Fibroblast of lung (primary cell): ENCODE data around the gene SRCIN1. TPM values are rescaled to one million over a fixed set of nuclear protein-coding genes. Genes with fewer than 3 reads are reported as not detected.

Source experiments
- DNase-seq, 2 donors: peaks; one replicate each; pipeline versions ENCODE4 v3.0.0 to v3.0.0-alpha.2; 2010; ENCODE audit warnings: low read depth in 2 of 2
- H2AFZ ChIP-seq: 2 replicates; pipeline ENCODE4 v1.5.1; 2012; ENCODE audit warnings: low read length, control low read depth, inconsistent platforms
- H3K27ac ChIP-seq: 2 replicates; pipeline ENCODE4 v1.5.1; 2011; ENCODE audit warnings: low read length, control low read depth; ENCODE audit not compliant: insufficient read depth
- H3K27me3 ChIP-seq: 2 replicates; pipeline ENCODE4 v1.5.1; 2011; ENCODE audit warnings: mild to moderate bottlenecking, low read length; ENCODE audit not compliant: control insufficient read depth, insufficient read depth
- H3K36me3 ChIP-seq: 2 replicates; pipeline ENCODE4 v1.5.1; 2011; ENCODE audit warnings: low read length; ENCODE audit not compliant: control insufficient read depth, insufficient read depth
- H3K4me1 ChIP-seq: 2 replicates; pipeline ENCODE4 v1.5.1; 2011; ENCODE audit warnings: low read length; ENCODE audit not compliant: control insufficient read depth, insufficient read depth; ENCODE audit errors: extremely low read depth
- H3K4me2 ChIP-seq: 2 replicates; pipeline ENCODE4 v1.5.1; 2011; ENCODE audit warnings: low read length, control low read depth; ENCODE audit not compliant: insufficient read depth; ENCODE audit errors: extremely low read depth
- H3K4me3 ChIP-seq, 4 experiments: fragments of 200-600 bp in 1 of 4; sonication (generic) in 1 of 4; replicated peaks in 1 of 4; 2 replicates each; pipeline ENCODE4 v1.5.1; 2011 to 2016; ENCODE audit warnings: low read length in 4 of 4, low read depth in 3 of 4, mild to moderate bottlenecking in 3 of 4, control low read depth in 2 of 4, inconsistent platforms in 1 of 4, mixed read lengths in 1 of 4; ENCODE audit not compliant: insufficient read depth in 1 of 4; ENCODE audit errors: control extremely low read depth in 1 of 4
- H3K79me2 ChIP-seq: 2 replicates; pipeline ENCODE4 v1.5.1; 2012; ENCODE audit warnings: mild to moderate bottlenecking, low read length, inconsistent platforms; ENCODE audit not compliant: control insufficient read depth, insufficient read depth
- H3K9ac ChIP-seq: 2 replicates; pipeline ENCODE4 v1.5.1; 2011; ENCODE audit warnings: mild to moderate bottlenecking, low read length, control low read depth; ENCODE audit not compliant: insufficient read depth
- H3K9me3 ChIP-seq: 2 replicates; pipeline ENCODE4 v1.5.1; 2012; ENCODE audit warnings: low read depth, low read length; ENCODE audit not compliant: control insufficient read depth, insufficient read depth
- H4K20me1 ChIP-seq: 2 replicates; pipeline ENCODE4 v1.5.1; 2011; ENCODE audit warnings: low read length; ENCODE audit not compliant: control insufficient read depth, insufficient read depth; ENCODE audit errors: extremely low read depth
- EZH2 ChIP-seq: IDR thresholded peaks from 2 replicates; pipeline ENCODE4 v1.5.1; 2012; ENCODE audit warnings: low read length, control low read depth, mild to moderate bottlenecking; ENCODE audit errors: missing control alignments
- polyA plus RNA-seq, 2 donors: library from polyadenylated mRNA; depleted of rRNA in 1 of 2; stranded (reverse) in 1 of 2; unstranded in 1 of 2; fragments of >200 nt; gene quantifications; 2 replicates each; pipeline ENCODE4 v1.2.1, GENCODE V29; 2011 to 2012; ENCODE audit warnings: missing spikeins in 1 of 2
- total RNA-seq: library from RNA; depleted of rRNA; stranded (reverse); fragments of >200 nt; gene quantifications from 2 replicates; pipeline ENCODE4 v1.2.1, GENCODE V29; 2014
- TF ChIP-seq, protein P1 (sequence below), 2 donors: IDR thresholded peaks in 1 of 2; conservative IDR thresholded peaks in 1 of 2; 1 replicate in 1 of 2; 2 replicates in 1 of 2; pipeline ENCODE4 v1.5.1; 2011 to 2012; ENCODE audit warnings: low read length in 2 of 2, control low read depth in 1 of 2, inconsistent platforms in 1 of 2, low read depth in 1 of 2, mild to moderate bottlenecking in 1 of 2

SRCIN1 gene
- total and polyA plus RNA-seq, 2 donors (not counting 1 experiment from before 2014, with no cell fraction given): under 0.01 TPM; not detected in 1

GRCh38 chr17:38585918-38586529 lies 19.7 kb downstream of the SRCIN1 start:
- H3K36me3 ChIP-seq: no peaks in the 10 kb centered on the region
- no peak overlapping the region for H3K4me2 ChIP-seq
- no peak for DNase-seq
- no peaks in the 10 kb centered on the region for H4K20me1 ChIP-seq
- H3K9me3 ChIP-seq: no peaks in the 10 kb centered on the region
- no peaks in the 10 kb centered on the region for H3K4me1 ChIP-seq
- no peak for TF ChIP-seq EZH2
- TF ChIP-seq, protein P1, sequence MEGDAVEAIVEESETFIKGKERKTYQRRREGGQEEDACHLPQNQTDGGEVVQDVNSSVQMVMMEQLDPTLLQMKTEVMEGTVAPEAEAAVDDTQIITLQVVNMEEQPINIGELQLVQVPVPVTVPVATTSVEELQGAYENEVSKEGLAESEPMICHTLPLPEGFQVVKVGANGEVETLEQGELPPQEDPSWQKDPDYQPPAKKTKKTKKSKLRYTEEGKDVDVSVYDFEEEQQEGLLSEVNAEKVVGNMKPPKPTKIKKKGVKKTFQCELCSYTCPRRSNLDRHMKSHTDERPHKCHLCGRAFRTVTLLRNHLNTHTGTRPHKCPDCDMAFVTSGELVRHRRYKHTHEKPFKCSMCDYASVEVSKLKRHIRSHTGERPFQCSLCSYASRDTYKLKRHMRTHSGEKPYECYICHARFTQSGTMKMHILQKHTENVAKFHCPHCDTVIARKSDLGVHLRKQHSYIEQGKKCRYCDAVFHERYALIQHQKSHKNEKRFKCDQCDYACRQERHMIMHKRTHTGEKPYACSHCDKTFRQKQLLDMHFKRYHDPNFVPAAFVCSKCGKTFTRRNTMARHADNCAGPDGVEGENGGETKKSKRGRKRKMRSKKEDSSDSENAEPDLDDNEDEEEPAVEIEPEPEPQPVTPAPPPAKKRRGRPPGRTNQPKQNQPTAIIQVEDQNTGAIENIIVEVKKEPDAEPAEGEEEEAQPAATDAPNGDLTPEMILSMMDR (conservative IDR thresholded peaks at IDR 0.05 in 1 of 2, IDR thresholded peaks at IDR 0.05 in 1 of 2; ENCODE audit: low read depth in 1 of 2, low read length in 2 of 2): no peak
- no peak overlapping the region for H2AFZ ChIP-seq
- H3K9ac ChIP-seq: no peak overlapping the region
- no peaks in the 10 kb centered on the region for H3K79me2 ChIP-seq
- no peak overlapping the region for H3K27ac ChIP-seq
- peaks cover 23% of the 10 kb centered on the region for H3K27me3 ChIP-seq
- no peak overlapping the region for H3K4me3 ChIP-seq

- no peak for DNase-seq
- no peak overlapping the region for H3K4me3 ChIP-seq
- H3K36me3 ChIP-seq: no peaks in the 10 kb centered on the region
- no peak overlapping the region for H3K4me2 ChIP-seq
- no peaks in the 10 kb centered on the region for H3K4me1 ChIP-seq
- H4K20me1 ChIP-seq: no peaks in the 10 kb centered on the region
- H3K27me3 ChIP-seq: peaks cover 19% of the 10 kb centered on the region
- H3K27ac ChIP-seq: no peak overlapping the region
- H2AFZ ChIP-seq: no peak overlapping the region
- H3K9me3 ChIP-seq: no peaks in the 10 kb centered on the region
- no peak overlapping the region for H3K9ac ChIP-seq
- no peaks in the 10 kb centered on the region for H3K79me2 ChIP-seq
- TF ChIP-seq EZH2: no peak
- TF ChIP-seq, protein P1 (conservative IDR thresholded peaks at IDR 0.05 in 1 of 2, IDR thresholded peaks at IDR 0.05 in 1 of 2; ENCODE audit: low read depth in 1 of 2, low read length in 2 of 2): no peak
Measured at GRCh38 chr17:38585056-38585917, 20.5 kb downstream of the SRCIN1 start.

GRCh38 chr17:38584350-38584925 lies 21.3 kb downstream of the SRCIN1 start:
- H3K4me1 ChIP-seq: no peaks in the 10 kb centered on the region
- H3K4me2 ChIP-seq: no peak overlapping the region
- DNase-seq: peak; percentile 22 to 48
- no peaks in the 10 kb centered on the region for H3K9me3 ChIP-seq
- no peak overlapping the region for H3K27ac ChIP-seq
- H3K9ac ChIP-seq: no peak overlapping the region
- no peaks in the 10 kb centered on the region for H4K20me1 ChIP-seq
- TF ChIP-seq, protein P1 (conservative IDR thresholded peaks at IDR 0.05 in 1 of 2, IDR thresholded peaks at IDR 0.05 in 1 of 2; ENCODE audit: low read depth in 1 of 2, low read length in 2 of 2): peak; percentile 73 to 81
- no peak for TF ChIP-seq EZH2
- H3K27me3 ChIP-seq: peaks cover 21% of the 10 kb centered on the region
- no peaks in the 10 kb centered on the region for H3K79me2 ChIP-seq
- H3K4me3 ChIP-seq: no peak overlapping the region
- H2AFZ ChIP-seq: no peak overlapping the region
- no peaks in the 10 kb centered on the region for H3K36me3 ChIP-seq
